Right cardiac atrium (tissue), 5 donors: Measurements from ENCODE around the gene GALM. TPM values are rescaled to one million over a fixed set of nuclear protein-coding genes. Genes with fewer than 3 reads are reported as not detected.
"Not testable (repeated sequence)": the region's sequence is repeated elsewhere in the genome, so short reads cannot be mapped to it uniquely, and the experiment has no call there.

ENCODE experiments used
- ATAC-seq, 2 donors: fragments of 200-7000 bp; cut with Tn5 transposase; one replicate each; pipeline versions ENCODE4 v1.8.0 to v1.9.1; 2020; ENCODE audit warnings: moderate library complexity in 2 of 2, mild to moderate bottlenecking in 1 of 2
- DNase-seq, 3 donors: peaks; one replicate each; pipeline ENCODE4 v3.0.0-alpha.2; 2020
- H3K27ac ChIP-seq: one replicate; pipeline ENCODE4 v1.5.1; 2013; ENCODE audit warnings: mild to moderate bottlenecking, low read length, control low read depth, moderate library complexity
- H3K27me3 ChIP-seq: one replicate; pipeline ENCODE4 v1.6.1; 2013; ENCODE audit not compliant: control insufficient read depth, insufficient read depth
- H3K4me1 ChIP-seq: one replicate; pipeline ENCODE4 v1.6.1; 2013; ENCODE audit warnings: low read length; ENCODE audit not compliant: control insufficient read depth, insufficient read depth
- H3K4me3 ChIP-seq: one replicate; pipeline ENCODE4 v1.5.1; 2013; ENCODE audit warnings: low read length, control low read depth
- H3K9me3 ChIP-seq: one replicate; pipeline ENCODE4 v1.6.1; 2013; ENCODE audit warnings: low read length; ENCODE audit not compliant: control insufficient read depth
- WGBS: extraction: QIAGEN DNeasy Blood & Tissue Kit; methylation state at CpG from one replicate; pipeline ENCODE4 v1.1.7; 2013; 5-methylcytosine and 5-hydroxymethylcytosine counted together
- intact Hi-C, 4 donors: fragments of 100-400 bp; cut with DNase I; formaldehyde crosslinking; loops; one replicate each; pipeline versions ENCODE4 v1.11.0 to v1.14.0; 2022 to 2023
- polyA plus RNA-seq: library from polyadenylated mRNA; stranded (reverse); fragments of 200-250 nt; gene quantifications from one replicate; pipeline ENCODE4 v1.2.3, GENCODE V29; 2013
- total RNA-seq, 4 donors: library from RNA; stranded (reverse); fragmentation: NEBNext Ultra II Directional; extraction: Animal tissue kit (Norgen Biotek cat#: 25700); gene quantifications; one replicate each; pipeline ENCODE4 v1.2.1, GENCODE V29; 2021
- donor health status: healthy with polysubstance abuse.
- donor health status: DM: no; HTN: yes; CAD: no.
- donor health status: DM: no; HTN: no; CAD: no.
- donor health status: DM: no; HTN: yes; CAD: no; lungs with severe emphysema.
- donor health status: DM: yes; HTN: yes; CAD: no.

GALM gene
- total and polyA plus RNA-seq, 5 donors = 11.4 to 23.0 (median 19.6) TPM

DNA sequence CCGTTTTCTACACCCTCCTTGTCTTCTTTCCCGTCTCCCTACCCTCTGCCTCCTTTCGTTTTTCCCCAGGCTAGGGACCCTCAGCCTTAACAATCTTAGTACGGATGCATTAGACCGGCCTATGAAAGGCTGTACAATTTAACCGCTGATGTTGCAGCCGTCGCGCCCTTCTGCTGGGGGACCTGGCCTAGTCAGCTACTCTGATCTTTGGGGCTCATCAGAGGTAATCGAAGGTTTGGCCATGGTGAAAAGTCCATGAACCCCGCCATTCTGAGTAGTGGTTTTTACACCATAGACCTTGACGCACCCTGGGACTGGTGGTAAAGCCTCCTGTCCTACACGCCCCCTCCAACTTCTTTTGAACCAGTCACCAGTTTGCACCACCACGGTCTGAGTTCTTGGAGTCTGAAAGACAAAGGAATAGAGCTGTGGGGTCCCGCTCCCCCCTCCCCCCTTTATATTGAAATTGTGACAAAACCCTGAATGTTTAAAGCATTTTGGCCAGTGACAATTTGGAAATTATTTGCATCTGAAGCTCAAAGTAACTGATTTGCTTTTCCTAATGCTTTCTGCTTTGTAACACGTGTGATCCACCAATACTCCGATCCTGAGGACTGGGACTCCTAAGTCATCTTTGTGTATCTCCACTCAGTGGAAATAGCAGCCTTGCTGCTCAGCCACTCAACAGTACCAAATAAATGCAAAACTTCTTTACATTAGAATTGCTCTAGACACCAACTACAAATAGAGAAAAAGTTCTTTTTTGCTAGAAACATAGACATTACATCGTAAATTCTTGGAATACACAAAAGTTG, 85.9 kb downstream of the GALM start:
- H3K4me1 ChIP-seq = peaks cover 3% of the 10 kb centered on the region
- 29% methylated on average over 18 of the region's 18 CpGs for WGBS
- DNase-seq = no peak

GRCh38 chr2:38754049-38754448, 88.1 kb downstream of the GALM start:
- ATAC-seq (no peak), DNase-seq (no peak)
- no peak overlapping the region for H3K4me3 ChIP-seq
- no peak overlapping the region for H3K27ac ChIP-seq
- peaks cover 3% of the 10 kb centered on the region for H3K4me1 ChIP-seq
- H3K9me3 ChIP-seq = no peaks in the 10 kb centered on the region
- H3K27me3 ChIP-seq = no peaks in the 10 kb centered on the region
- intact Hi-C loops = no loop called here

More for the DNA sequence above, 85.9 kb downstream of the GALM start:
- H3K4me3 ChIP-seq = peak overlapping the region; percentile 77
- intact Hi-C loops = no loop called here
- no peak for ATAC-seq
- no peaks in the 10 kb centered on the region for H3K27me3 ChIP-seq
- peak overlapping the region; percentile 98 for H3K27ac ChIP-seq
- H3K9me3 ChIP-seq = no peaks in the 10 kb centered on the region

DNA sequence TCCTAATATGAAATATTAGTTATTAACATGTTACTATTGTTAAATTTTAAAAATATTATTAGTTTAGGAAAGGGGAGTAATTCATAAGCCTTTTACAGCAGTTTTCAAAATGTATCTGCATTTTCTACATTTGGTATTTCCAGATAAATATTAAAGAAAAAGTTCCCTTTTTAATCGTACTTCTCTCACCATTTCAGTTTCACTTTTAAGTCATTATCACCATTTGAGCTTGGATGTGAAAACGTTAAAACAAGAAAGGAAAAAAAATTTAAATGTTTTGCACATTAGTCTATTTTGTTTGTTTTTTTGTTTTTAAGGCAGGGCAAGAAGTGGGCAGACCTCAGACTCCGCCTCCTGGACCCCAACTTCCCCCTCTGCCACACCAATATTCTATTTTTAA, 88.6 kb downstream of the GALM start:
- Histone ChIP-seq H3K27ac (no peak overlapping the region), H3K4me1 (peaks cover 3% of the 10 kb centered on the region), H3K9me3 (no peaks in the 10 kb centered on the region), H3K27me3 (no peaks in the 10 kb centered on the region), H3K4me3 (no peak overlapping the region)
- ATAC-seq (no peak), DNase-seq (no peak)
- WGBS = 47% methylated on average over 3 of the region's 3 CpGs
- intact Hi-C loops = no loop called here

- H3K27ac ChIP-seq, H3K9me3 ChIP-seq, DNase-seq, H3K4me3 ChIP-seq, H3K27me3 ChIP-seq, intact Hi-C loops, H3K4me1 ChIP-seq, ATAC-seq: not testable (repeated sequence)
- 96% methylated on average over 31 of the region's 31 CpGs for WGBS
Observed at GRCh38 chr2:38755891-38756290, 90.0 kb downstream of the GALM start.

DNA sequence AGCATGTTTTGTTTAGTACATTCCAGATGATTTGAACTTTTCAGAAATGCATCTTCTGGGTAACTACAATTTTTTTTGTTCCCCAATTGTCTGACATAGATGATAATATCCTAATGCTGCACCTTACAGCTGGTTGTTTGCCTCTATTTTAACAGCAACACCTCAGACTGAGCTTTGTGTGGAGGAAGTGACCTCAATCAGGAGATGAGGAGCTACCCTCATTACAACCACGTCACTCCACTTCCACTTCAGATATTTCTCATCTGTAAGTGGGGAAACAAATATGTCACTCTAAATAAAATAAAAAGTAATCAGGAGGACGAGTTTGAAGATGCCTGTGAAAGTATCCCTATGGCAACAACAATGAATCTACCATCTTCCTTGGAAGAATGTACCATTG, 97.3 kb downstream of the GALM start:
- no peak for ATAC-seq
- H3K27me3 ChIP-seq = no peaks in the 10 kb centered on the region
- intact Hi-C loops = no loop called here
- WGBS = 68% methylated on average over 2 of the region's 2 CpGs
- H3K27ac ChIP-seq = no peak overlapping the region
- DNase-seq = no peak
- no peaks in the 10 kb centered on the region for H3K9me3 ChIP-seq
- H3K4me1 ChIP-seq = no peaks in the 10 kb centered on the region
- no peak overlapping the region for H3K4me3 ChIP-seq

- H3K27ac ChIP-seq = no peak overlapping the region
- no peaks in the 10 kb centered on the region for H3K4me1 ChIP-seq
- WGBS = 98% methylated on average over 4 of the region's 4 CpGs
- intact Hi-C loops = no loop called here
- no peak for DNase-seq
- H3K4me3 ChIP-seq = no peak overlapping the region
- ATAC-seq = no peak
- H3K9me3 ChIP-seq = no peaks in the 10 kb centered on the region
- H3K27me3 ChIP-seq = no peaks in the 10 kb centered on the region
Observed at GRCh38 chr2:38763728-38764127, 97.8 kb downstream of the GALM start.

GRCh38 chr2:38765149-38765548, 99.2 kb downstream of the GALM start:
- no peaks in the 10 kb centered on the region for H3K9me3 ChIP-seq
- no peak overlapping the region for H3K27ac ChIP-seq
- no peak overlapping the region for H3K4me3 ChIP-seq
- intact Hi-C loops = no loop called here
- no peak for ATAC-seq
- H3K27me3 ChIP-seq = no peaks in the 10 kb centered on the region
- WGBS = 62% methylated on average over 4 of the region's 4 CpGs
- no peak for DNase-seq
- H3K4me1 ChIP-seq = no peaks in the 10 kb centered on the region

- H3K9me3 ChIP-seq = no peaks in the 10 kb centered on the region
- DNase-seq (no peak), ATAC-seq (no peak)
- H3K27me3 ChIP-seq = no peaks in the 10 kb centered on the region
- H3K4me3 ChIP-seq = no peak overlapping the region
- no peaks in the 10 kb centered on the region for H3K4me1 ChIP-seq
- WGBS = 85% methylated on average over 5 of the region's 5 CpGs
- intact Hi-C loops = no loop called here
- H3K27ac ChIP-seq = no peak overlapping the region
Observed at GRCh38 chr2:38765551-38765950, 99.6 kb downstream of the GALM start.

- no peaks in the 10 kb centered on the region for H3K4me1 ChIP-seq
- no peaks in the 10 kb centered on the region for H3K27me3 ChIP-seq
- WGBS = 65% methylated on average over 5 of the region's 5 CpGs
- H3K9me3 ChIP-seq = no peaks in the 10 kb centered on the region
- no peak for ATAC-seq
- no peak overlapping the region for H3K4me3 ChIP-seq
- intact Hi-C loops = no loop called here
- no peak for DNase-seq
- H3K27ac ChIP-seq = no peak overlapping the region
Observed at GRCh38 chr2:38771632-38772031, 105.7 kb downstream of the GALM start.

GRCh38 chr2:38775097-38775920, 109.4 kb downstream of the GALM start:
- H3K4me3 ChIP-seq = no peak overlapping the region
- 86% methylated on average over 17 of the region's 17 CpGs for WGBS
- no peak for DNase-seq
- H3K27me3 ChIP-seq = no peaks in the 10 kb centered on the region
- H3K27ac ChIP-seq = no peak overlapping the region
- H3K9me3 ChIP-seq = no peaks in the 10 kb centered on the region
- no peak for ATAC-seq
- intact Hi-C loops = no loop called here
- peaks cover 1% of the 10 kb centered on the region for H3K4me1 ChIP-seq

GRCh38 chr2:38775921-38776225, 110.0 kb downstream of the GALM start:
- Histone ChIP-seq H3K9me3 (no peaks in the 10 kb centered on the region), H3K27me3 (no peaks in the 10 kb centered on the region), H3K27ac (no peak overlapping the region), H3K4me3 (no peak overlapping the region), H3K4me1 (peaks cover 1% of the 10 kb centered on the region)
- intact Hi-C loops = no loop called here
- no peak for DNase-seq
- no peak for ATAC-seq
- WGBS = 78% methylated on average over 7 of the region's 7 CpGs
